Prostate gland (tissue), 2 donors: Measurements from ENCODE around the gene TNNI3. TPM values are rescaled to one million over a fixed set of nuclear protein-coding genes. Genes with fewer than 3 reads are reported as not detected.

Experiments used
- DNase-seq: peaks from one replicate; pipeline ENCODE4 v3.0.0-alpha.2; 2019; ENCODE audit warnings: low spot score
- H3K27ac ChIP-seq, 2 donors: fragments of 200-600 bp; sonication (generic); 2 replicates each; pipeline ENCODE4 v1.5.1; 2017 to 2019
- H3K27me3 ChIP-seq: fragments of 200-600 bp; sonication (generic); replicated peaks from 2 replicates; pipeline ENCODE4 v1.5.1; 2019; ENCODE audit not compliant: insufficient read depth
- H3K36me3 ChIP-seq, 2 donors: fragments of 200-600 bp; sonication (generic); 1 replicate in 1 of 2; 2 replicates in 1 of 2; pipeline versions ENCODE4 v1.5.1 to v1.8.1; 2017 to 2019
- H3K4me1 ChIP-seq: fragments of 200-600 bp; sonication (generic); replicated peaks from 2 replicates; pipeline ENCODE4 v1.5.1; 2019
- H3K4me3 ChIP-seq, 2 donors: fragments of 200-600 bp; sonication (generic); 2 replicates each; pipeline ENCODE4 v1.5.1; 2017 to 2019
- H3K9me3 ChIP-seq: fragments of 200-600 bp; sonication (generic); 2 replicates; pipeline ENCODE4 v1.5.1; 2017
- CTCF ChIP-seq, 4 experiments: fragments of 200-600 bp in 2 of 4; fragments of 450-650 bp in 2 of 4; sonication (generic) in 2 of 4; IDR thresholded peaks; 1 replicate in 3 of 4; 2 replicates in 1 of 4; pipeline ENCODE4 v1.5.1; 2016 to 2019; ENCODE audit warnings: antibody characterized with exemption in 4 of 4, mild to moderate bottlenecking in 2 of 4, moderate library complexity in 2 of 4
- POLR2A ChIP-seq: fragments of 450-650 bp; IDR thresholded peaks from one replicate; pipeline ENCODE4 v1.6.1; 2016; ENCODE audit warnings: antibody characterized with exemption, mild to moderate bottlenecking
- POLR2AphosphoS5 ChIP-seq: sonication (generic); formaldehyde crosslinking; IDR thresholded peaks from one replicate; pipeline ENCODE4 v1.6.1; 2017; ENCODE audit warnings: antibody characterized with exemption
- WGBS: methylation state at CpG from one replicate; pipeline ENCODE4 v1.1.5; 2018; 5-methylcytosine and 5-hydroxymethylcytosine counted together
- intact Hi-C: fragments of 100-400 bp; cut with DNase I; formaldehyde crosslinking; loops from one replicate; pipeline ENCODE4 v1.14.2; 2022
- total RNA-seq, 2 donors: library from RNA; depleted of rRNA; stranded (reverse); fragments of >200 nt; gene quantifications; one replicate each; pipeline ENCODE4 v1.1.0, GENCODE V29; 2016

The TNNI3 gene
- total RNA-seq, 2 donors from 2014 or later = 12.4 TPM; not detected in 1

- no peak overlapping the region for H3K27ac ChIP-seq
- peaks cover 37% of the 10 kb centered on the region for H3K27me3 ChIP-seq
- intact Hi-C loops = no loop called here
Measured at GRCh38 chr19:55146705-55147273, 10.7 kb downstream of the TNNI3 start.

GRCh38 chr19:55146078-55146704 is 11.3 kb downstream of the TNNI3 start:
- WGBS = 2% methylated on average over 40 of the region's 41 CpGs
- intact Hi-C loops = no loop called here
- TF ChIP-seq POLR2A = no peak
- no peak for TF ChIP-seq CTCF (IDR thresholded peaks at IDR 0.05)
- TF ChIP-seq POLR2AphosphoS5 = no peak
- no peak for DNase-seq
- no peaks in the 10 kb centered on the region for H3K9me3 ChIP-seq
- no peak overlapping the region for H3K27ac ChIP-seq
- peaks cover 40% of the 10 kb centered on the region for H3K27me3 ChIP-seq
- no peaks in the 10 kb centered on the region for H3K36me3 ChIP-seq
- H3K4me3 ChIP-seq = no peak overlapping the region
- H3K4me1 ChIP-seq = peaks cover 4% of the 10 kb centered on the region

More at GRCh38 chr19:55146705-55147273, 10.7 kb downstream of the TNNI3 start:
- Histone ChIP-seq H3K36me3 (no peaks in the 10 kb centered on the region), H3K4me1 (peaks cover 4% of the 10 kb centered on the region), H3K9me3 (no peaks in the 10 kb centered on the region), H3K4me3 (no peak overlapping the region)
- WGBS = 3% methylated on average over 24 of the region's 27 CpGs
- TF ChIP-seq CTCF (IDR thresholded peaks at IDR 0.05) = no peak
- TF ChIP-seq POLR2A = no peak
- TF ChIP-seq POLR2AphosphoS5 = no peak
- DNase-seq = no peak

GRCh38 chr19:55145232-55145631 is 12.3 kb downstream of the TNNI3 start:
- H3K36me3 ChIP-seq = no peaks in the 10 kb centered on the region
- peaks cover 4% of the 10 kb centered on the region for H3K4me1 ChIP-seq
- no peak overlapping the region for H3K27ac ChIP-seq
- DNase-seq = no peak
- TF ChIP-seq POLR2AphosphoS5 (no peak), POLR2A (no peak), CTCF (IDR thresholded peaks at IDR 0.05) (no peak)
- H3K9me3 ChIP-seq = no peaks in the 10 kb centered on the region
- H3K4me3 ChIP-seq = no peak overlapping the region
- intact Hi-C loops = no loop called here
- H3K27me3 ChIP-seq = peaks cover 40% of the 10 kb centered on the region
- WGBS = 32% methylated on average over 3 of the region's 3 CpGs

- no peaks in the 10 kb centered on the region for H3K9me3 ChIP-seq
- H3K4me1 ChIP-seq = peaks cover 4% of the 10 kb centered on the region
- H3K27me3 ChIP-seq = peaks cover 42% of the 10 kb centered on the region
Measured at GRCh38 chr19:55141696-55142095, 15.8 kb downstream of the TNNI3 start.

More at GRCh38 chr19:55141696-55142095, 15.8 kb downstream of the TNNI3 start:
- no peak for DNase-seq
- Histone ChIP-seq H3K27ac (no peak overlapping the region), H3K4me3 (no peak overlapping the region), H3K36me3 (no peaks in the 10 kb centered on the region)
- intact Hi-C loops = loop anchor here (2.0 to 5.0 kb wide), 2 partner anchors 276 to 361 kb away; no protein-coding TSS in a partner anchor
- WGBS = 37% methylated on average over 21 of the region's 21 CpGs
- TF ChIP-seq POLR2A (no peak), POLR2AphosphoS5 (no peak), CTCF (IDR thresholded peaks at IDR 0.05) (no peak)
